HepG2 (cell line): ENCODE data around the gene REM2. TPM values are rescaled to one million over a fixed set of nuclear protein-coding genes. Genes with fewer than 3 reads are reported as not detected.

Source experiments
- ATF1 ChIP-seq: IDR thresholded peaks from 2 replicates; pipeline ENCODE4 v1.6.1; 2016; ENCODE audit warnings: mild to moderate bottlenecking, control low read depth
- ATF7-NPFF ChIP-seq: sonication (generic); formaldehyde crosslinking; IDR thresholded peaks from 2 replicates; pipeline ENCODE4 v1.8.1; 2023; ENCODE audit warnings: mild to moderate bottlenecking, low read depth, missing genetic modification reagents, moderate library complexity
- CEBPG ChIP-seq: IDR thresholded peaks from 2 replicates; pipeline ENCODE4 v1.6.1; 2016
- HOXA3 ChIP-seq: sonication (generic); formaldehyde crosslinking; IDR thresholded peaks from 2 replicates; pipeline ENCODE4 v1.5.0; 2020; ENCODE audit warnings: missing genetic modification reagents
- HOXA5 ChIP-seq: sonication (generic); formaldehyde crosslinking; IDR thresholded peaks from 2 replicates; pipeline ENCODE4 v1.4.0; 2020; ENCODE audit warnings: missing genetic modification reagents
- IRX3 ChIP-seq: sonication (generic); formaldehyde crosslinking; IDR thresholded peaks from 2 replicates; pipeline ENCODE4 v1.8.1; 2023; ENCODE audit warnings: mild to moderate bottlenecking, low read depth, missing genetic modification reagents, borderline replicate concordance
- NCOA2 ChIP-seq: sonication (generic); formaldehyde crosslinking; IDR thresholded peaks from 2 replicates; pipeline ENCODE4 v1.8.0; 2022; ENCODE audit warnings: inconsistent platforms
- NCOA5 ChIP-seq: sonication (generic); formaldehyde crosslinking; IDR thresholded peaks from 2 replicates; pipeline ENCODE4 v1.4.0; 2020; ENCODE audit warnings: missing genetic modification reagents
- PCBP2 ChIP-seq: fragments of 200-400 bp; formaldehyde crosslinking; optimal IDR thresholded peaks from 2 replicates; pipeline ENCODE3; 2018; ENCODE audit warnings: low read length, low read depth; ENCODE audit not compliant: poor library complexity, severe bottlenecking
- ZNF207 ChIP-seq: fragments of 450-650 bp; IDR thresholded peaks from 2 replicates; pipeline ENCODE4 v1.6.1; 2016; ENCODE audit warnings: antibody characterized with exemption, borderline replicate concordance
- ZNF260 ChIP-seq: sonication (generic); formaldehyde crosslinking; IDR thresholded peaks from 2 replicates; pipeline ENCODE4 v1.4.0; 2020; ENCODE audit warnings: missing genetic modification reagents, low read depth, mild to moderate bottlenecking, borderline replicate concordance
- ZNF484 ChIP-seq: sonication (generic); formaldehyde crosslinking; IDR thresholded peaks from 2 replicates; pipeline ENCODE4 v1.5.1; 2020; ENCODE audit warnings: mild to moderate bottlenecking, low read depth, missing genetic modification reagents, borderline replicate concordance
- ZNF615 ChIP-seq: sonication (generic); formaldehyde crosslinking; IDR thresholded peaks from 2 replicates; pipeline ENCODE4 v1.5.0; 2020; ENCODE audit warnings: mild to moderate bottlenecking, missing genetic modification reagents, borderline replicate concordance
- ZNF773 ChIP-seq: sonication (generic); formaldehyde crosslinking; IDR thresholded peaks from 2 replicates; pipeline ENCODE4 v1.4.0; 2020; ENCODE audit warnings: missing genetic modification reagents, borderline replicate concordance
- ZSCAN12 ChIP-seq: sonication (generic); formaldehyde crosslinking; IDR thresholded peaks from 2 replicates; pipeline ENCODE4 v1.9.0; 2021; ENCODE audit warnings: mild to moderate bottlenecking, missing genetic modification reagents
- polyA plus RNA-seq, 8 experiments: library from polyadenylated mRNA; depleted of rRNA in 3 of 8; stranded (reverse) in 7 of 8; unstranded in 1 of 8; fragments of >200 nt; fragmentation: Illumina TruSeq in 4 of 8; extraction: Trizol in 4 of 8; gene quantifications; 2 replicates each; pipeline versions ENCODE4 v1.2.1 to v1.2.3, GENCODE V29; 2011 to 2016; ENCODE audit warnings: low read depth in 4 of 8, missing spikeins in 1 of 8, mixed read lengths in 1 of 8; ENCODE audit not compliant: insufficient read depth in 1 of 8
- total RNA-seq, 5 experiments: library from RNA; depleted of rRNA; stranded (reverse); fragments of >200 nt; fragmentation: Illumina TruSeq; extraction: Trizol; gene quantifications; 2 replicates each; pipeline ENCODE4 v1.2.3, GENCODE V29; 2016; ENCODE audit warnings: low read depth in 1 of 5
- TF ChIP-seq, protein P1 (sequence below): sonication (generic); formaldehyde crosslinking; IDR thresholded peaks from 2 replicates; pipeline ENCODE4 v1.9.0; 2021; ENCODE audit warnings: missing genetic modification reagents, mild to moderate bottlenecking, borderline replicate concordance
- TF ChIP-seq, protein P2 (sequence below): sonication (generic); formaldehyde crosslinking; IDR thresholded peaks from 2 replicates; pipeline ENCODE4 v1.9.0; 2021; ENCODE audit warnings: missing genetic modification reagents, borderline replicate concordance
- TF ChIP-seq, protein P3 (sequence below): sonication (generic); formaldehyde crosslinking; IDR thresholded peaks from 2 replicates; pipeline ENCODE4 v1.8.0; 2022; ENCODE audit warnings: mild to moderate bottlenecking, missing genetic modification reagents
- TF ChIP-seq, protein P4 (sequence below): sonication (generic); formaldehyde crosslinking; IDR thresholded peaks from 2 replicates; pipeline ENCODE4 v1.4.0; 2020; ENCODE audit warnings: missing genetic modification reagents, borderline replicate concordance

REM2 gene
- total and polyA plus RNA-seq, 2 of the 13 experiments (the other 11 are each of a cell fraction or from before 2014, with no cell fraction given) = 0.20 TPM; not detected in 1

DNA sequence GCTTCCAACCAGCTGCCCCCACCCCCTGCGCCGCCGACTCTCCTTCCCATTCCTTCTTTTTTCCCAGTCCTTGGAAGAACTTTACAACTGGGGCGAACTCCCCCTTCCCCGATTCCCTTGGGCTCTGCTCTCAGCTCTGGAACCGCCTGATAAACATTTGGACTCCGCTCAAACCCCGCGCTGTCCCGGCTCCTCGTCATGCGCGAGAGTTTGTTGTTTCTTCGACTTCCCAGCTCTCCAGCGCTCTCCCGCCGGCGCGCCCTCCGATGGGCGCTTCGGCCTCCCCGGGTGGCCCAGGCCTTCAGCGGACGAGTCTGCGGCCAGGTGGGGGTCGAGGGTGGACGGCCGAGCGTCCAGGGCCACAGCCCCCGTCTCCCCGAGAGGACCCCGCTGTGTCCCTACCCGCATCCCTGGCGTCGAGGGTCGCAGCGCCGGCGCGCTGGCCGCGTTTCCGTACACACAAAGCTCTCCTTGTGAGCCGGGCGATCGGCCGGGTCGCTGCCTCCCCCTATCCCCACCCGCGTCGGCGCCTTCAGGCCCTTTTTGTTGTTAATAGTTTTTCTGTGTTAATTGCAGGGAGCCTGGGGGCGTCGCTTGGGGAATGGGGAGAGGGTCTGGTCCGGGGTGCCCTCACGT, 45.8 kb upstream of the REM2 start (continued):
- TF ChIP-seq, protein P1, sequence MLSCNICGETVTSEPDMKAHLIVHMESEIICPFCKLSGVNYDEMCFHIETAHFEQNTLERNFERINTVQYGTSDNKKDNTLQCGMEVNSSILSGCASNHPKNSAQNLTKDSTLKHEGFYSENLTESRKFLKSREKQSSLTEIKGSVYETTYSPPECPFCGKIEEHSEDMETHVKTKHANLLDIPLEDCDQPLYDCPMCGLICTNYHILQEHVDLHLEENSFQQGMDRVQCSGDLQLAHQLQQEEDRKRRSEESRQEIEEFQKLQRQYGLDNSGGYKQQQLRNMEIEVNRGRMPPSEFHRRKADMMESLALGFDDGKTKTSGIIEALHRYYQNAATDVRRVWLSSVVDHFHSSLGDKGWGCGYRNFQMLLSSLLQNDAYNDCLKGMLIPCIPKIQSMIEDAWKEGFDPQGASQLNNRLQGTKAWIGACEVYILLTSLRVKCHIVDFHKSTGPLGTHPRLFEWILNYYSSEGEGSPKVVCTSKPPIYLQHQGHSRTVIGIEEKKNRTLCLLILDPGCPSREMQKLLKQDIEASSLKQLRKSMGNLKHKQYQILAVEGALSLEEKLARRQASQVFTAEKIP = no peak
- TF ChIP-seq HOXA5 (CRISPR knock-in tag) = no peak
- TF ChIP-seq, protein P2, sequence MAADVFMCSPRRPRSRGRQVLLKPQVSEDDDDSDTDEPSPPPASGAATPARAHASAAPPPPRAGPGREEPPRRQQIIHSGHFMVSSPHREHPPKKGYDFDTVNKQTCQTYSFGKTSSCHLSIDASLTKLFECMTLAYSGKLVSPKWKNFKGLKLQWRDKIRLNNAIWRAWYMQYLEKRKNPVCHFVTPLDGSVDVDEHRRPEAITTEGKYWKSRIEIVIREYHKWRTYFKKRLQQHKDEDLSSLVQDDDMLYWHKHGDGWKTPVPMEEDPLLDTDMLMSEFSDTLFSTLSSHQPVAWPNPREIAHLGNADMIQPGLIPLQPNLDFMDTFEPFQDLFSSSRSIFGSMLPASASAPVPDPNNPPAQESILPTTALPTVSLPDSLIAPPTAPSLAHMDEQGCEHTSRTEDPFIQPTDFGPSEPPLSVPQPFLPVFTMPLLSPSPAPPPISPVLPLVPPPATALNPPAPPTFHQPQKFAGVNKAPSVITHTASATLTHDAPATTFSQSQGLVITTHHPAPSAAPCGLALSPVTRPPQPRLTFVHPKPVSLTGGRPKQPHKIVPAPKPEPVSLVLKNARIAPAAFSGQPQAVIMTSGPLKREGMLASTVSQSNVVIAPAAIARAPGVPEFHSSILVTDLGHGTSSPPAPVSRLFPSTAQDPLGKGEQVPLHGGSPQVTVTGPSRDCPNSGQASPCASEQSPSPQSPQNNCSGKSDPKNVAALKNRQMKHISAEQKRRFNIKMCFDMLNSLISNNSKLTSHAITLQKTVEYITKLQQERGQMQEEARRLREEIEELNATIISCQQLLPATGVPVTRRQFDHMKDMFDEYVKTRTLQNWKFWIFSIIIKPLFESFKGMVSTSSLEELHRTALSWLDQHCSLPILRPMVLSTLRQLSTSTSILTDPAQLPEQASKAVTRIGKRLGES (CRISPR knock-in tag) = 0 out of 2 replicates have a peak, but pooled peaks have one; percentile 1
- no peak for TF ChIP-seq PCBP2
- TF ChIP-seq ZSCAN12 (CRISPR knock-in tag) = no peak
- no peak for TF ChIP-seq ZNF615 (CRISPR knock-in tag)
- TF ChIP-seq ATF7-NPFF = peak; percentile 66
- TF ChIP-seq IRX3 (CRISPR knock-in tag) = no peak
- TF ChIP-seq ZNF207 = no peak
- peak; percentile 34; the same call in 1 of the 2 replicates for TF ChIP-seq ZNF773 (CRISPR knock-in tag)
- TF ChIP-seq ZNF484 (CRISPR knock-in tag) = no peak
- TF ChIP-seq, protein P3, sequence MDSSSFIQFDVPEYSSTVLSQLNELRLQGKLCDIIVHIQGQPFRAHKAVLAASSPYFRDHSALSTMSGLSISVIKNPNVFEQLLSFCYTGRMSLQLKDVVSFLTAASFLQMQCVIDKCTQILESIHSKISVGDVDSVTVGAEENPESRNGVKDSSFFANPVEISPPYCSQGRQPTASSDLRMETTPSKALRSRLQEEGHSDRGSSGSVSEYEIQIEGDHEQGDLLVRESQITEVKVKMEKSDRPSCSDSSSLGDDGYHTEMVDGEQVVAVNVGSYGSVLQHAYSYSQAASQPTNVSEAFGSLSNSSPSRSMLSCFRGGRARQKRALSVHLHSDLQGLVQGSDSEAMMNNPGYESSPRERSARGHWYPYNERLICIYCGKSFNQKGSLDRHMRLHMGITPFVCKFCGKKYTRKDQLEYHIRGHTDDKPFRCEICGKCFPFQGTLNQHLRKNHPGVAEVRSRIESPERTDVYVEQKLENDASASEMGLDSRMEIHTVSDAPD (CRISPR knock-in tag) = no peak
- TF ChIP-seq CEBPG (CRISPR knock-in tag) = peak; percentile 32; the same call in 1 of the 2 replicates
- no peak for TF ChIP-seq ZNF260 (CRISPR knock-in tag)
- TF ChIP-seq NCOA5 (CRISPR knock-in tag) = no peak
- no peak for TF ChIP-seq ATF1 (CRISPR knock-in tag)
- TF ChIP-seq, protein P4, sequence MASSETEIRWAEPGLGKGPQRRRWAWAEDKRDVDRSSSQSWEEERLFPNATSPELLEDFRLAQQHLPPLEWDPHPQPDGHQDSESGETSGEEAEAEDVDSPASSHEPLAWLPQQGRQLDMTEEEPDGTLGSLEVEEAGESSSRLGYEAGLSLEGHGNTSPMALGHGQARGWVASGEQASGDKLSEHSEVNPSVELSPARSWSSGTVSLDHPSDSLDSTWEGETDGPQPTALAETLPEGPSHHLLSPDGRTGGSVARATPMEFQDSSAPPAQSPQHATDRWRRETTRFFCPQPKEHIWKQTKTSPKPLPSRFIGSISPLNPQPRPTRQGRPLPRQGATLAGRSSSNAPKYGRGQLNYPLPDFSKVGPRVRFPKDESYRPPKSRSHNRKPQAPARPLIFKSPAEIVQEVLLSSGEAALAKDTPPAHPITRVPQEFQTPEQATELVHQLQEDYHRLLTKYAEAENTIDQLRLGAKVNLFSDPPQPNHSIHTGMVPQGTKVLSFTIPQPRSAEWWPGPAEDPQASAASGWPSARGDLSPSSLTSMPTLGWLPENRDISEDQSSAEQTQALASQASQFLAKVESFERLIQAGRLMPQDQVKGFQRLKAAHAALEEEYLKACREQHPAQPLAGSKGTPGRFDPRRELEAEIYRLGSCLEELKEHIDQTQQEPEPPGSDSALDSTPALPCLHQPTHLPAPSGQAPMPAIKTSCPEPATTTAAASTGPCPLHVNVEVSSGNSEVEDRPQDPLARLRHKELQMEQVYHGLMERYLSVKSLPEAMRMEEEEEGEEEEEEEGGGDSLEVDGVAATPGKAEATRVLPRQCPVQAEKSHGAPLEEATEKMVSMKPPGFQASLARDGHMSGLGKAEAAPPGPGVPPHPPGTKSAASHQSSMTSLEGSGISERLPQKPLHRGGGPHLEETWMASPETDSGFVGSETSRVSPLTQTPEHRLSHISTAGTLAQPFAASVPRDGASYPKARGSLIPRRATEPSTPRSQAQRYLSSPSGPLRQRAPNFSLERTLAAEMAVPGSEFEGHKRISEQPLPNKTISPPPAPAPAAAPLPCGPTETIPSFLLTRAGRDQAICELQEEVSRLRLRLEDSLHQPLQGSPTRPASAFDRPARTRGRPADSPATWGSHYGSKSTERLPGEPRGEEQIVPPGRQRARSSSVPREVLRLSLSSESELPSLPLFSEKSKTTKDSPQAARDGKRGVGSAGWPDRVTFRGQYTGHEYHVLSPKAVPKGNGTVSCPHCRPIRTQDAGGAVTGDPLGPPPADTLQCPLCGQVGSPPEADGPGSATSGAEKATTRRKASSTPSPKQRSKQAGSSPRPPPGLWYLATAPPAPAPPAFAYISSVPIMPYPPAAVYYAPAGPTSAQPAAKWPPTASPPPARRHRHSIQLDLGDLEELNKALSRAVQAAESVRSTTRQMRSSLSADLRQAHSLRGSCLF = no peak
- TF ChIP-seq HOXA3 = peak; percentile 67
- TF ChIP-seq NCOA2 = no peak
